Measurements from ENCODE around the gene GABRQ. TPM values are rescaled to one million over a fixed set of nuclear protein-coding genes. Genes with fewer than 3 reads are reported as not detected.
"Not testable (repeated sequence)": the region's sequence is repeated elsewhere in the genome, so short reads cannot be mapped to it uniquely, and the experiment has no call there.

GABRQ gene
- total RNA-seq, 1 donor from 2014 or later, result 0.79 TPM

DNA sequence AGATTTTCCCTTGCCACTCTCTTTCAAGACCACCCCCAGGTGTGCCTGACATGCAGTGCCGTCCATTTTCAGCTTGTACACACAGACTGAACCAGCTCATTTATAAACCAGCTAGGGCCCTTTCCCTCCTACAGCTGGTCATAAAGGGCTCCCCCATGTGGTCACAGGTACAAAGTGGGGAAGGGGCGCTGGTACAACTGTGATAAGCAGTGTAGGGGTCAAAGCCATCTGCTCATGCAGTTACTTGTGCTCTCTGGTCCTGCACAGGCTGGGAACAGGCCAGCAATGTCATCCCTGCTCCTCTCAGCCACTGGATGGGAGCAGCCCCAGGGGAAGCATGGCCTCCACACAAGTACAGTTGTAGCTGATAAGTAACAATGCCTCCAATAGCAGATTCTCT is 20.6 kb downstream of the GABRQ start:
- no peak for DNase-seq

DNA sequence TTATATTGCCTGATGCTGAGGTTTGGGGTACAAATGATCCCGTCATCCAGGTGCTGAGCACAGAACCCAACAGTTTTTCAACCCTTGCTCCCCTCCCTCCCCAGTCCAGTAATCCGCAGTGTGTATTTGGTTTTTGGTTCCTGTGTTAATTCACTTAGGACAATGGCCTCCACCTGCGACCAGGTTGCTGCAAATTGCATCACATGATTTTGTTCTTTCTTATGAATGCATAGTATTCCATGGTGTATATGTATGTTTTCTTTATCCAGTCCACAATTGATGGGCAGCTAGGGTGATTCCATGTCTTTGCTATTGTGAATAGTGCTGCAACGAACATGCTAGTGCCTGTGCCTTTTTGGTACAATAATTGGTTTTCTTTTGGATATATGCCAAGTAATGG is 25.4 kb downstream of the GABRQ start:
- no peak for DNase-seq

DNA sequence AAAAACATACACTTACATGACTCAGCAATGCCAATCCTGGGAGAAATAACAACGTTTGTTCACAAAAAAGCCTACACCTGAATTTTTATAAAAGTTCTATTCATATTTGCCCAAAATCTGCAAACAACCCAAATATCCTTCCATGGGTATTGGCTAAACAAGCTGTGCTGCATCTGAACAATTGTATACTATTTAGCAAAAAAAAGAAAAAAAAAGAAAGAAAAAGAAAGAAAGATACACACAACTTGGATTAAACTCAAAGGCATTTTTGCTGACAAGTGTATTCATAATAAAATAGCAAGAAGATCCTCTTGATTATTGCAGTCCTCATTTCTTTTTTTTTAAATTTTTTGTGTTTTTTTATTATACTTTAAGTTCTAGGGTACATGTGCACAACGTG is 36.4 kb downstream of the GABRQ start:
- DNase-seq, result no peak

DNA sequence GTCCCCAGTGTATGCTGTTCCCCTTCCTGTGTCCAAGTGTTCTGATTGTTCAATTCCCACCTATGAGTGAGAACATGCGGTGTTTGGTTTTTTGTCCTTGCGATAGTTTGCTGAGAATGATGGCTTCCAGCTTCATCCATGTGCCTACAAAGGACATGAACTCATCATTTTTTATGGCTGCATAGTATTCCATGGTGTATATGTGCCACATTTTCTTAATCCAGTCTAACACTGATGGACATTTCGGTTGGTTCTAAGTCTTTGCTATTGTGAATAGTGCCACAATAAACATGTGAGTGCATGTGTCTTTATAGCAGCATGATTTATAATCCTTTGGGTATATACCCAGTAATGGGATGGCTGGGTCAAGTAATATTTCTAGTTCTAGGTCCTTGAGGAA is 37.0 kb downstream of the GABRQ start:
- not testable (repeated sequence) for DNase-seq

DNA sequence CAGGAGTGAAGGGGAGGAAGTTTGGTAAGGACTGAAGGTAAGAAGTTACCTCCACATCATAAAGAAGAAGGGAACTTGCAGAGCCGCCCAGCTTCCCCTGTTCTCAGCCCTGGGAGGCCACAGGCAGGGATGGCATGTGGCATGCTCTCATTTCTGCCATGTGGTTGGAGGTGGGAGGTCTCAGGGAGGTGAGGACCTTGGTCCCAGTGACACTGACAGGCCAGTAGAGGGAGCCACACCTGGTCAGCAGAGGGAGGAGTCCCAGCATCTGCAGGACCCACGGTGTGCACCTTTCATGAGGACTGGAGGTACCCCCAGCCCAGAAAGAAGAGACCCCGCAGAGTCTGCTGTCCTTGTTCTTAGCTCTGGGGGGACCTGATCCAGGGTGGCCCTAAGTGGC is 43.3 kb downstream of the GABRQ start:
- not testable (repeated sequence) for DNase-seq

DNA sequence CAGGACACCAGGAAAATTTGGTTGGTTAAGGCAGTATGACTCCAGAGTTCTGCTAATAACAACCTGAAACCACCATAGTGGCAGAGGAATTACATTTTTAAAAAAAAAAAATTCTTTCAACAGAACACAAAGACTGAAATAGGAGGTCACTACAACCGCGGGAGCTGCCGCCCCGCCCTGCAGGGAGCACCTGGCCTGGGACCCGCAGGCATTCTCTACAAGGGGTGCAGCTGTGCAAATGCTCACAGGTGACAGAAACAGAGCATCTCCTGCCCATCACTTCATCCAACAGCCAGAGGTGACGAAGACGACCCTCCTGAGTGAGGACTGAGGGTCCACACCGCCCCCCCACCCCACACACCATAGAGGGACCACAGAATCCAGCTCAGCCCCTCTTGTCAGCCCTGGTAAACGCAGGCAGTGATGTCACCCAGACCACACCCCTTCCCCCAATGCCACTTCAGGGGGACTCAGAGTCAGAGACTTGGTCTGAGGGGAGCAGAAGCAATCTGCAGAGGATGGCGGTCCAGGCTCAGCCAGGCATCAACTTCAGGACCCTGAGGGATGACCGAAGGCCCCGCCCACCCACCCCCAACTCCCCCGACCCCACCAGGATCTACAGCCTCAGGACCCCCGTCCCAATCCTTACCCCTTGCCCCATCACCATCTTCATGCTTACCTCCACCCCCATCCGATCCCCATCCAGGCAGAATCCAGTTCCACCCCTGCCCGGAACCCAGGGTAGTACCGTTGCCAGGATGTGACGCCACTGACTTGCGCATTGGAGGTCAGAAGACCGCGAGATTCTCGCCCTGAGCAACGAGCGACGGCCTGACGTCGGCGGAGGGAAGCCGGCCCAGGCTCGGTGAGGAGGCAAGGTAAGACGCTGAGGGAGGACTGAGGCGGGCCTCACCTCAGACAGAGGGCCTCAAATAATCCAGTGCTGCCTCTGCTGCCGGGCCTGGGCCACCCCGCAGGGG is 60.5 kb downstream of the GABRQ start, which contains the start of gene MAGEA3:
Gene MAGEA3, plus strand, starts transcription at position 843 of the 980 bp plus-strand sequence. CDS start 2,039 bp downstream, outside the sequence.
- not testable (repeated sequence) for DNase-seq

DNA sequence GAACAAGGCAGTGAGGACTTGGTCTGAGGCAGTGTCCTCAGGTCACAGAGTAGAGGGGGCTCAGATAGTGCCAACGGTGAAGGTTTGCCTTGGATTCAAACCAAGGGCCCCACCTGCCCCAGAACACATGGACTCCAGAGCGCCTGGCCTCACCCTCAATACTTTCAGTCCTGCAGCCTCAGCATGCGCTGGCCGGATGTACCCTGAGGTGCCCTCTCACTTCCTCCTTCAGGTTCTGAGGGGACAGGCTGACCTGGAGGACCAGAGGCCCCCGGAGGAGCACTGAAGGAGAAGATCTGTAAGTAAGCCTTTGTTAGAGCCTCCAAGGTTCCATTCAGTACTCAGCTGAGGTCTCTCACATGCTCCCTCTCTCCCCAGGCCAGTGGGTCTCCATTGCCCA is 62.7 kb downstream of the GABRQ start:
- not testable (repeated sequence) for DNase-seq

DNA sequence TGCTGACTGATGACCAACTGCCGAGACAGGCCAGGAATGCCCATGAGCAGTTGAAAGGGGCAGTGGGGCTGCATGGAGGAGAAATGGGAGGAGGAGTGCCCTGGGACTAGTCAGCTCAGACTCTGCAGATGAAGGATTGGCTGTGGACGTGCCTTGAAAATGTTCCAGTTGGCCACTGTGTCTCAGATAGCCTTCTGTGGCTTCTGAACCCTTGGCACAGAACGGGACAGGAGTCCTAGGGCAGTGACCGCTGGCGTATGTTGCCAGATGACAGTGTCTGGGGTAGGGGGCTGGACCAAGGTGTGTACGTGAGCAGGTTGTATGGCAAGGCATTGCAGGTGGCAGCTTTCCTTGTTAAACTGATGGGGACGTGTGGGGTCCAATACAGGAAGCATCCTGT is 68.8 kb downstream of the GABRQ start:
- DNase-seq, result not testable (repeated sequence)

Other genes with a start within 250 kb of the GABRQ start
- 0.99 TPM for gene GABRA3, start 186.6 kb upstream of the GABRQ start, total RNA-seq
- gene MAGEA3, start 60.9 kb downstream of the GABRQ start, total RNA-seq, result not detected
- not detected for gene CSAG2, start 71.4 kb downstream of the GABRQ start, total RNA-seq
- gene MAGEA2B, start 76.7 kb downstream of the GABRQ start, total RNA-seq, result not detected
- not detected for gene CSAG1, start 95.8 kb downstream of the GABRQ start, total RNA-seq
- not detected for gene MAGEA12, start 95.9 kb downstream of the GABRQ start, total RNA-seq
- gene MAGEA2, start 115.9 kb downstream of the GABRQ start, total RNA-seq, result not detected
- gene CSAG3, start 121.3 kb downstream of the GABRQ start, total RNA-seq, result not detected
- gene MAGEA6, start 131.8 kb downstream of the GABRQ start, total RNA-seq, result not detected
- gene CETN2, start 192.9 kb downstream of the GABRQ start, total RNA-seq, result 20.1 TPM
- gene NSDHL, start 193.2 kb downstream of the GABRQ start, total RNA-seq, result 11.3 TPM